OCI-LY1 (cell line): ENCODE data around the gene ERP29.

Experiments used
- H2AFZ ChIP-seq: fragments of 200-600 bp; sonication (generic), shearing (Covaris generic); 2 replicates; pipeline ENCODE4 v1.6.0; 2014; ENCODE audit warnings: antibody characterized with exemption, mild to moderate bottlenecking, low read length
- H3F3A ChIP-seq: fragments of 200-600 bp; sonication (generic), shearing (Covaris generic); 2 replicates; pipeline ENCODE4 v1.6.0; 2014; ENCODE audit warnings: mild to moderate bottlenecking, antibody characterized with exemption, low read length, moderate library complexity; ENCODE audit not compliant: insufficient read depth
- H3K27ac ChIP-seq: fragments of 200-600 bp; sonication (generic); 2 replicates; pipeline ENCODE4 v1.5.1; 2014; ENCODE audit warnings: low read length, mixed run types, mild to moderate bottlenecking, low read depth; ENCODE audit not compliant: poor library complexity, severe bottlenecking
- H3K27me3 ChIP-seq: fragments of 200-600 bp; sonication (generic); 2 replicates; pipeline ENCODE4 v1.6.0; 2014; ENCODE audit warnings: antibody characterized with exemption, mild to moderate bottlenecking, low read length, moderate library complexity; ENCODE audit not compliant: insufficient read depth
- H3K36me3 ChIP-seq: fragments of 200-600 bp; sonication (generic); 2 replicates; pipeline ENCODE4 v1.6.1; 2014; ENCODE audit warnings: mild to moderate bottlenecking, antibody characterized with exemption, low read length, moderate library complexity, mixed read lengths; ENCODE audit not compliant: insufficient read depth
- H3K4me1 ChIP-seq: fragments of 200-600 bp; sonication (generic); 2 replicates; pipeline ENCODE4 v1.5.1; 2014; ENCODE audit warnings: mild to moderate bottlenecking, low read length, moderate library complexity; ENCODE audit not compliant: insufficient read depth, severe bottlenecking
- H3K4me2 ChIP-seq: fragments of 200-600 bp; sonication (generic), shearing (Covaris generic); 2 replicates; pipeline ENCODE4 v1.6.1; 2014; ENCODE audit warnings: low read length
- H3K4me3 ChIP-seq: fragments of 200-600 bp; sonication (generic); 2 replicates; pipeline ENCODE4 v1.5.1; 2014; ENCODE audit warnings: low read length, low read depth, mild to moderate bottlenecking, mixed read lengths; ENCODE audit not compliant: poor library complexity, severe bottlenecking
- H3K79me2 ChIP-seq: fragments of 200-600 bp; shearing (Covaris generic); 2 replicates; pipeline ENCODE4 v1.6.1; 2016; ENCODE audit warnings: mixed run types, low read length, mixed read lengths; ENCODE audit not compliant: insufficient read depth
- H3K9ac ChIP-seq: fragments of 200-600 bp; sonication (generic), shearing (Covaris generic); 2 replicates; pipeline ENCODE4 v1.6.1; 2014; ENCODE audit warnings: mild to moderate bottlenecking, low read length, mixed read lengths
- H3K9me2 ChIP-seq: fragments of 200-600 bp; sonication (generic), shearing (Covaris generic); 2 replicates; pipeline ENCODE4 v1.6.1; 2014; ENCODE audit warnings: low read depth, mild to moderate bottlenecking, low read length, mixed read lengths
- H3K9me3 ChIP-seq: fragments of 200-600 bp; shearing (Covaris generic); 2 replicates; pipeline ENCODE4 v1.6.1; 2014; ENCODE audit warnings: low read length, mixed read lengths
- H4K20me1 ChIP-seq: fragments of 200-600 bp; sonication (generic), shearing (Covaris generic); 2 replicates; pipeline ENCODE4 v1.6.0; 2016; ENCODE audit warnings: mild to moderate bottlenecking, low read length; ENCODE audit not compliant: insufficient read depth
- EZH2 ChIP-seq: fragments of 200-600 bp; sonication (generic), shearing (Covaris generic); IDR thresholded peaks from 2 replicates; pipeline ENCODE4 v1.8.0; 2017; ENCODE audit warnings: borderline replicate concordance, mixed run types, mild to moderate bottlenecking, antibody characterized with exemption, low read length, moderate library complexity, mixed read lengths
- TF ChIP-seq, protein P1 (sequence below): fragments of 200-600 bp; sonication (generic), shearing (Covaris generic); IDR thresholded peaks from 2 replicates; pipeline ENCODE4 v1.5.1; 2017; ENCODE audit warnings: mild to moderate bottlenecking, antibody characterized with exemption, low read length, moderate library complexity, mixed read lengths

Gene ERP29

GRCh38 chr12:112012775-112013600 lies at the start of gene ERP29, which contains the start of gene TMEM116:
Gene ERP29 (plus strand): TSS chr12:112013426. CDS start chr12:112013466, 40 bp downstream.
Gene TMEM116 (minus strand): TSS chr12:112013165. CDS start chr12:112005270, 7,895 bp downstream.
- peak within 1 kb of the TSS; percentile 77 for H3K4me3 ChIP-seq
- H3K9ac ChIP-seq, result peak within 1 kb of the TSS; percentile 93
- H3K9me3 ChIP-seq, result no peaks in the 10 kb centered on the region
- H3K4me2 ChIP-seq, result peak within 1 kb of the TSS; percentile 84
- no peaks in the 10 kb centered on the region for H4K20me1 ChIP-seq
- no peaks in the 10 kb centered on the region for H3K27me3 ChIP-seq
- no peak for TF ChIP-seq EZH2
- TF ChIP-seq, protein P1, sequence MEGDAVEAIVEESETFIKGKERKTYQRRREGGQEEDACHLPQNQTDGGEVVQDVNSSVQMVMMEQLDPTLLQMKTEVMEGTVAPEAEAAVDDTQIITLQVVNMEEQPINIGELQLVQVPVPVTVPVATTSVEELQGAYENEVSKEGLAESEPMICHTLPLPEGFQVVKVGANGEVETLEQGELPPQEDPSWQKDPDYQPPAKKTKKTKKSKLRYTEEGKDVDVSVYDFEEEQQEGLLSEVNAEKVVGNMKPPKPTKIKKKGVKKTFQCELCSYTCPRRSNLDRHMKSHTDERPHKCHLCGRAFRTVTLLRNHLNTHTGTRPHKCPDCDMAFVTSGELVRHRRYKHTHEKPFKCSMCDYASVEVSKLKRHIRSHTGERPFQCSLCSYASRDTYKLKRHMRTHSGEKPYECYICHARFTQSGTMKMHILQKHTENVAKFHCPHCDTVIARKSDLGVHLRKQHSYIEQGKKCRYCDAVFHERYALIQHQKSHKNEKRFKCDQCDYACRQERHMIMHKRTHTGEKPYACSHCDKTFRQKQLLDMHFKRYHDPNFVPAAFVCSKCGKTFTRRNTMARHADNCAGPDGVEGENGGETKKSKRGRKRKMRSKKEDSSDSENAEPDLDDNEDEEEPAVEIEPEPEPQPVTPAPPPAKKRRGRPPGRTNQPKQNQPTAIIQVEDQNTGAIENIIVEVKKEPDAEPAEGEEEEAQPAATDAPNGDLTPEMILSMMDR, result peak; percentile 48
- H3K79me2 ChIP-seq, result peaks cover 41% of the 10 kb centered on the region
- peak within 1 kb of the TSS; percentile 92 for H3K27ac ChIP-seq
- H3K36me3 ChIP-seq, result peaks cover 41% of the 10 kb centered on the region
- peaks cover 48% of the 10 kb centered on the region for H3K4me1 ChIP-seq
- peaks cover 4% of the 10 kb centered on the region; the same call in 1 of the 2 replicates for H3F3A ChIP-seq
- no peak within 1 kb of the TSS for H2AFZ ChIP-seq
- no peaks in the 10 kb centered on the region for H3K9me2 ChIP-seq

- no peak for TF ChIP-seq EZH2
- TF ChIP-seq, protein P1, result no peak
- Histone ChIP-seq H3K4me3 (no peak overlapping the region), H3K4me2 (no peak overlapping the region), H3K4me1 (no peaks in the 10 kb centered on the region), H3K79me2 (no peaks in the 10 kb centered on the region), H2AFZ (no peak overlapping the region), H3K36me3 (peaks cover 10% of the 10 kb centered on the region; the same call in 1 of the 2 replicates), H3K9ac (no peak overlapping the region), H4K20me1 (no peaks in the 10 kb centered on the region), H3K27ac (no peak overlapping the region), H3K9me2 (no peaks in the 10 kb centered on the region), H3K27me3 (no peaks in the 10 kb centered on the region), H3F3A (no peaks in the 10 kb centered on the region), H3K9me3 (no peaks in the 10 kb centered on the region)
Observed at GRCh38 chr12:111964935-111965334, 48.3 kb upstream of the ERP29 start.

- no peaks in the 10 kb centered on the region for H3K4me1 ChIP-seq
Observed at GRCh38 chr12:111971800-111972199, 41.4 kb upstream of the ERP29 start.

More at GRCh38 chr12:111971800-111972199, 41.4 kb upstream of the ERP29 start:
- no peak overlapping the region for H3K4me2 ChIP-seq
- no peak overlapping the region for H3K27ac ChIP-seq
- H4K20me1 ChIP-seq, result no peaks in the 10 kb centered on the region
- no peaks in the 10 kb centered on the region for H3K79me2 ChIP-seq
- H3K9me3 ChIP-seq, result peaks cover 5% of the 10 kb centered on the region; the same call in 1 of the 2 replicates
- H3F3A ChIP-seq, result no peaks in the 10 kb centered on the region
- H3K4me3 ChIP-seq, result no peak overlapping the region
- H2AFZ ChIP-seq, result no peak overlapping the region
- no peaks in the 10 kb centered on the region for H3K27me3 ChIP-seq
- H3K36me3 ChIP-seq, result peaks cover 16% of the 10 kb centered on the region
- H3K9ac ChIP-seq, result no peak overlapping the region
- H3K9me2 ChIP-seq, result no peaks in the 10 kb centered on the region
- TF ChIP-seq, protein P1, result no peak
